HG02588 (cell line): ENCODE measurements around the gene BTBD16.

Experiments used
- ATAC-seq: cut with Tn5 transposase; IDR thresholded peaks from one replicate; pipeline ENCODE4 v1.9.1; 2021; ENCODE audit warnings: mild to moderate bottlenecking, moderate library complexity; ENCODE audit not compliant: unreplicated experiment

BTBD16 gene

GRCh38 chr10:122246830-122247520 lies 24.1 kb upstream of the BTBD16 start:
- no peak for ATAC-seq

GRCh38 chr10:122248356-122249302 lies 22.5 kb upstream of the BTBD16 start:
- ATAC-seq = no peak

DNA sequence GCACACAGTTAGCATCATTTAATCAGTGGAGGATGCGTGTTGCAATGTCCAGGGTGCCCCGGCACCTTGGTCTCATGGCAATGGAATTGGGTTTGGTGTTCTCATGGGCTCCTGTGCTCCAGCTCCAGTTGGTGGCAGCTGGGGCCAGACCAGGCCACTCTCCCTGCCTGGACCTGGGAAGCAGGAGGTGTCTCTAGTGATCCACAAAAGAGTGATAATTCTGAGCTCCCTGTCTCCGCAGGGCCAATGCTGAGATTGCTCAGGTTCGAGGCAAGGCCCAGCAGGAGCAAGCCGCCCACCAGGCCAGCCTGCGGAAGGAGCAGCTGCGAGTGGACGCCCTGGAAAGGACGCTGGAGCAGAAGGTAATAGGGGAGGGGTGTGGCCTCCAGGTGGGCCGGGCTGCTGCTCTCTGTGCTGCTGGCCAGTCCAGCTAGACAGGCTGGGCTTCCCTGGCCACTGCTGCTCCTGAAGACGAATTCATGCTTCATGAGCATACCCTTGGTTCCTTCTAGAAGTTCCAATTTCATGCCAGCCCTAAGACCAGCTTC lies 21.7 kb upstream of the BTBD16 start:
- no peak for ATAC-seq

DNA sequence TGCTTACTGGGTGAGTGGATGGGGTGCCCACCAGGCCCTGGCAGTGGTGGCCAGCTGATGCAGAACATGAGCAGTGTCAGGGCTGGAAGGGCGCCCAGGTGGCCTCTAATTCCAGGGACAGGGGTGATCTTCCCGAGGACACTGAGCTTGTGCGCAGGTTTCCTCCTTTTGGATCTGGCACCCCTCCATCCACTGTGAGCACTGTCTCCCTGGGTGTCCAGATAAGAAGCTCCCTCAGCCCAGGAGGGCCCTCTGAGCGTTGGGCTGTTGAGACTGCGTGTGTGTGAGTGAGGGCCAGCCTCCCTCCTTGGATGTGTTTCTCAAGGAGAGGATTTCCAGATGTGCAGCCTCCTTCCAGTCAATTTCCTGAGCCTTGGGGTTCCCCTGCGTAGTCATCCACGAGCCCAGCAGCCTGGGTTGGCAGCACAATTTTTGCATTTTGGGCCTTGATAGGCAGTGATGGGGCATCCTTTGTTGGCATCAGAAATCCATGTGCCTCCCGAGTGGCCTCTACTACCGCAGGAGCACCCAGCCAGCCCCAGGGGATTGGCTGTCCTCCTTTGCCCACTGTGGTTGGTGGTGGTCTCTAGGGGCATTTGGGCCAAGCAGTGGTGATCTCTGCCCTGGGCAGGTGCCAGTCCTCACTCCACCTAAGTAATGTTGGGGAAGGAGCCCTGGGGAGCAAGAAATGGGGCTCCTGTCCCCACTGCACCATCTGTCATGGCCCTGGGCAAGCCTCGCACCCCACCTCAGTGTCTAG lies 20.9 kb upstream of the BTBD16 start:
- ATAC-seq = no peak

DNA sequence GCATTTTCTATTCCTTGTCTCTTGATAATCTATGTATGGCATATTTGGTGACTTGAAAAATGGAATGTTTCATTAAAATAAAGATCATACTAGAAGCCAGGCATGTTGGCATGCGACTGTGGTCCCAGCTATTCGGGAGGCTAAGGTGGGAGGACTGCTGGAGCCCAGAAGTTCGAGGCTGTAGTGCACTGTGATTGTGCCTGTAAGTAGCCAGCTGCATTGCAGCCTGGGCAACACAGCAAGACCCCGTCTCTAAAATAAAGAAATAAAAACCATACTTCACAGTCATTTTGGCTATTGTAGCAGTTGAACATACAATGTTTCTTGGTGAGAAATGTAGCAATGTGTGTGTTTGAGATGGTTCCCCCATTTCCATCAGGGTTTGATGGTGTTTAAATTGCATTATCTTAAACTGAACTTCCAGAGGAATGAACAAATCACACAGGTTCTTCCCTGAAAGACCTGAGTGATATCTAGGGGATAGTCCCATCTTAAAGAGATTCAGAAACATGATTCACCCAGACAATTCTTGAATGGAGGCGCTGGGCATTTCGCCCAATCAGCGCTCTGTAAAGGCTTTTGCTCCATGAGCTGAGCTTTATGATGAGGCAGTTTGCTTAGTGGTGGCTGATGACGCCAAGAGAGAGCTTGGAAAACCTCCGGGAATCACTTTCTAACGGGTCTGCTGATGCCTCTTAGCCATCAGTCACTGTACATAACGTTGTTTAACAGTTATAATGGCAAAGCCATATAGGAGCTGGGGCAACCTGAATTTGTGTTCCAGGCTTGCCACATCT lies 19.4 kb upstream of the BTBD16 start:
- no peak for ATAC-seq

DNA sequence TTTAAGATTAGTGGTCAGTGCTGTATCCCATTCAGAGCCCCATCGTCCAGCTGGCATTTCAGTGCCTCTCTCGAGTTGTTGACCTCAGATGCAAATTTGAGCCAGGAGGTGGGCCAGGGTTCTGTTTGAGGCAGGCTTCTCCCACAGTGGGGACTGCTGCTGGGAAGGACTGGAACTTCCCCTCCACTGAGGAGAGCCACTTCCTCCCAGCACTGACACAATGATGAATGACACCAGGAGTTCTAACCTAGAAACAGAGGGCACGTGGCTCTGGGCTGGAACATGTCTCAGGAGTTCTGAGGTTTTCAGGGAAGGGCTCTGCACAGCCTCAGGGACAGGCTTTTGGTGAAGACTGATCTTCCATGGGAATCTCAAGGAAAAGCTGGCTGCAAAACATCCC lies 18.3 kb upstream of the BTBD16 start:
- ATAC-seq = no peak

GRCh38 chr10:122253605-122254004 lies 17.5 kb upstream of the BTBD16 start:
- no peak for ATAC-seq

- ATAC-seq = no peak
These were observed 16.3 kb upstream of the BTBD16 start for GRCh38 chr10:122254831-122255230.

DNA sequence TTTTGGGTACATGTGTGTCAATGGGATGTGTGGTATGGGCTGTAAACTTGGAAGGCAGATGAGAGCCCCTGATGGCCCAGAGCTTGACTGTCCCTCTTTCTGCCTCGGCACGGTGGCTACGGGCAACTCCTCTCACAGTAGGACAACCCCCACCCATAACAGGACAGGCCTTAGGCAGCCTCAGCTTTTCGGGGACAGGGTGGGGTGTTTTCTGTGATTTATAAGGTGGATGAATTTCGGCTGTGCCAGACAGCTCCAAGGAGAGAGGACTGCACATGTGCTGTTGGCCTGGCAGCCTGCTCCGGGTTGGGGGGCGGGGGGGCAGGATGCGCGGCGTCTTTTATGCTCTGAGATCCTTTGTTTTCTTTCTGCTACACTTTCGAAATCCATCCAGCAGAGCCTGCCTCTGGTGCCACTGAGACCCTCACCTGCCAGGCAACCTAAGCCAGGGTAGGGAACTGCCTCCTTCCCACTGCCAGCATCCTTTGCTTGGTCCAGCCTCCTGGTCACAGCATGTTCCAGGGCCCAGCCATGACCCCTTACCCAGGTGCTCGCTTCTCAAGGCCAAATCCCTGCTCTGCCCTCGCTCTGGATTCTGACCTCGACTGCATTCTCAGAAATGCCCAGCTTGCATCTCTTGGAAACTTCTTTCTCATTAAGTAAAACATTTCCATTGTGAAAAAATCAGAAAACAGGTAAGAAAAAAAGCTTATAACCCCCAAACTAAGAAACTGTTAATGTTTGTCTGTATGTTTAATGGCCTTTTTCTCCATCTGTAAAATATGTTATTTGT lies 15.4 kb upstream of the BTBD16 start:
- ATAC-seq = no peak

DNA sequence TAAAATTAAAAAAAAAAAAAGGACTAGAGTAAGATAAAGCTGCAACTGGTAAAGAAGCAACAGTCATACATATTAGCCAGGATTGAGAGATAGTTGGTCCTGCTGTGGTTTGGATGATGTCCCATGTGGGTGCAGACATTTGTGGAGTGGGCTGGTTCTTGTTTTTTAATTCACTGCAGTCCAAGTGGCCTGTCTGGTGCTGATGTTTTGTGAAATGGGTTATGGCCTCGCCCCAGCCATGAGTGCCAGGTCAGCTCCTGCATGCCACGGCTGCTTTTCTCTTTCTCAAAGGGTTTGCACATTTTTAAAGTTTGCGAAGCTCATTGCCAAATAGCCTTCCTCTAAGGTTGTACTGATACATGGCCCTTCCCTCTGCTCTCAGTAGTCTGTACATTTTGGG lies 14.1 kb upstream of the BTBD16 start:
- ATAC-seq = no peak

DNA sequence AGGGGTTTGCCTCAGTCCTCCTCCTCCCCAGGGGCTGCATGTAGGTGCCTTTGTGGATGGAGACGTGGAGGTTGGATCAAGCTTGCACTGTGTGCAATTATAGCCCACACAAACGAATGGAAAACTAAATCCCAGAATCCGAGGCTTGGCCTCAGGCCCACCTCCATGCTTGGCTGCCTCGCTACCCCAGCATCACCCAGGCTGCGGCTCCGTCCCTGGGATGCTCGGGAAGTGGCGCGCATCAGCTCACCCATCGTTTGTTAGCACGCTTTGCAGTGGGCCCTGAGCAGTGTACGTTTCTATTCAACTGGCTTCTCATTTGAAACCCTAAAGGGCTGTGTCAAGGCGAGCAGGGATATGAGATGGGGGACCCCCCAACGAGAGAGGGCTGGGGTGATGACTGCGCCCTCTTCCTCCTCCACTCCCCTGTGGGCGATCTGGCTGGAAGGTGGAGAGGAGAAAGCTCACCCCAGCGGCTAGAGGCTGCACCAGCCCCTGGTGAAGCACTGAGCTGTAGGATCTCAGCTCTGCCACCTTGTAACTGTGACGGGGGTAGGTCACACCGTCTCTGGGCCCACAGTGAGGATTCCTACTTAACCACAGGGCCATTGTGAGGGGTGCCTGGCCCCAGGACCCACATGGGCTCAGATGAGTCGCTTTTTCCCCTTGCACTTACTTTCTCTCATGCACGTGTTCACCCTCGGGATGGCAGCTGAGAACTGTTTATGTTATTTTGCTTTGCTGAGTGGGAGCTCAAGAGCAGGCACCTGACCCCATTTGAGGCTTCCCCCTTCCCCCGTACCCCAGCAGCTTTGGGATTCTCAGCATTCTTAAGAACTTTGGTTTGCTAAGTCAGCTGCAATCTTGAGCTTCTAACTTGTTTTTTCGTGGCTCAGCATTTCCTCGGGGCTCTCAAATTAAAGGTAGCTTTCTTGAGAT lies 12.7 kb upstream of the BTBD16 start:
- ATAC-seq = no peak

DNA sequence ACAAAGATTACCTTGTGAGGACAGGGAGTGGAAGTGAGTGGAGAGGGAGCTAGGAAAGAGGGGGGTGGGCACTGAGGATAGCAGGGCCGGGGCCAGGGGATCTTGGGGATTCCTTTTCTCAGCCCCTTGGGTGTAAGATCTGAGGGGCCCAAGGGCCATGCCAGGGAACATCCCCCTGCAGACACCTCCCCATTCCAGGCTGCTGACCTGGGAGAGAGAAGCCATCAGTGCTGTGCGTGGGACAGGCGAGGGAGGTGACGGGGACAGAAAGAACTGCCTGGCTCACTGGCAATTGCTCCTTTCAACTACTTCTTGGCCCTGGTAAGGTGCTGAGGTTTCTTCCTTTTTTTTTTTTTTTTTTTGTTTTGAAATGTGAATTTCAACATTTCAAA lies 12.0 kb upstream of the BTBD16 start:
- no peak for ATAC-seq

- no peak for ATAC-seq
These were observed 9.5 kb upstream of the BTBD16 start for GRCh38 chr10:122261584-122261983.

GRCh38 chr10:122263971-122264370 lies 7.1 kb upstream of the BTBD16 start:
- ATAC-seq = no peak

- no peak for ATAC-seq
These were observed 6.7 kb upstream of the BTBD16 start for GRCh38 chr10:122264436-122264835.

DNA sequence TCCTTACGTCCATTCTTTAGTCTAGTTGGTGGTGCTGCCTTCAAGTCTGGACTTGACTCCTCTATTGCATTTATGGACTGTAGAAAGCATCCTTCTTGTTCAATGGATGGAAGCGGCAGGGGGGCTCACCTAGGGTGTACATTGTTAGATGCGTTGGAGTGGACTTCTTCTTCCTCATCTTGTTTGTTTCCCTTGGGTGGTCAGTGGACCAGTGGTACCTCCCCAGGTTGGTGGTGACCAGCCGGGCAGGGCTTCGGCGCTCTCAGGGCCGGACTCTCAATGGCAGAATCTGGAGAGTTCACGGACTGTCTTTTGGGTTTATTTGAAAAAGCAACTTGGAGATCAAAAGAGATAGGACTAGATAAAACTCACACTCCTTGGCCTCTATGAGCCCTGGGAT lies 6.2 kb upstream of the BTBD16 start:
- no peak for ATAC-seq

DNA sequence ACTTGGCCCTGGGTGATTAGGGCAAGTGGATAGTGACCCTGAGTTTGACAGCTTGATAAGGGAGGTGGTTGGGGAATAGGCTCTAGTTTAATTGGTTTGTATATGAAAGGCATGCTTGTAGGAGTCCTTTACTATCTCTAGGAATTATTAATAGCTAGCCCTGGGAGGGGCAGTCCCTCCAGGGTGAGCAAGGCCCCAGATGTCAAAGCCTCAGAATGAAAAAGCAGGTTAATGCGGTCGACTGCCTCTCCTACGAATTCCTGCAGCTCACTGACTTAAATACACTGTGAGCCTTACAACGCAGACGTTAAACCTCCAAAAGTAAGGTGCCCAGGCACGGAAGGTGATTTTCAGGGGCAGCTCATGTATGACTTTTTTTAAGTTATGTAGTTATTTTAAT lies 5.2 kb upstream of the BTBD16 start:
- no peak for ATAC-seq
